Hematopoietic multipotent progenitor cell treated with erythropoietin and hydrocortisone succinate and interleukin-3 and kit ligand, for 4 days (in vitro differentiated cells): ENCODE results near the gene PDE6G.

ENCODE experiments used
- DNase-seq: peaks from one replicate; pipeline ENCODE4 v3.0.0-alpha.2; 2015

The PDE6G gene

DNA sequence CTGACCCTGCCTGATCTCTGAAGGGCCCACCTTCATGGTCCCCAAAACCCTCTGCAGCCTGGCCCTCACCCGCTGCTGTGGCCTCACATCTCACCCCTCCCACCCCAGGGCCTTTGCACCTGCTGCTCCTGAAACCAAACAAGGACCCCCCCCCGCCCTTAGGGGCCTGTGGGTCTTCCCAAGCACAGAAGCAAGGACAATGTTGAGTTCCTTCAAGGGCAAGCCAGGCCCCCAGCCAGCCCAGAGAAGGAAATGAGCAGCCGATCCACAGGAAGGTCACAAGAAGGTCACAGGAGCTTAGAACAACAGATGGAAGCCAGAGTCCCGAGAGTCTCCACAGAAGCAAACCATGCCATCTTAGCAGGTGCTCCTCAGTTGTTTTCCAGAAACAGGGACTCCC is 493 bp upstream of the PDE6G start:
- DNase-seq: peak; percentile 17

- DNase-seq: no peak
Measured at GRCh38 chr17:81655378-81656117, 794 bp downstream of the PDE6G start.

DNA sequence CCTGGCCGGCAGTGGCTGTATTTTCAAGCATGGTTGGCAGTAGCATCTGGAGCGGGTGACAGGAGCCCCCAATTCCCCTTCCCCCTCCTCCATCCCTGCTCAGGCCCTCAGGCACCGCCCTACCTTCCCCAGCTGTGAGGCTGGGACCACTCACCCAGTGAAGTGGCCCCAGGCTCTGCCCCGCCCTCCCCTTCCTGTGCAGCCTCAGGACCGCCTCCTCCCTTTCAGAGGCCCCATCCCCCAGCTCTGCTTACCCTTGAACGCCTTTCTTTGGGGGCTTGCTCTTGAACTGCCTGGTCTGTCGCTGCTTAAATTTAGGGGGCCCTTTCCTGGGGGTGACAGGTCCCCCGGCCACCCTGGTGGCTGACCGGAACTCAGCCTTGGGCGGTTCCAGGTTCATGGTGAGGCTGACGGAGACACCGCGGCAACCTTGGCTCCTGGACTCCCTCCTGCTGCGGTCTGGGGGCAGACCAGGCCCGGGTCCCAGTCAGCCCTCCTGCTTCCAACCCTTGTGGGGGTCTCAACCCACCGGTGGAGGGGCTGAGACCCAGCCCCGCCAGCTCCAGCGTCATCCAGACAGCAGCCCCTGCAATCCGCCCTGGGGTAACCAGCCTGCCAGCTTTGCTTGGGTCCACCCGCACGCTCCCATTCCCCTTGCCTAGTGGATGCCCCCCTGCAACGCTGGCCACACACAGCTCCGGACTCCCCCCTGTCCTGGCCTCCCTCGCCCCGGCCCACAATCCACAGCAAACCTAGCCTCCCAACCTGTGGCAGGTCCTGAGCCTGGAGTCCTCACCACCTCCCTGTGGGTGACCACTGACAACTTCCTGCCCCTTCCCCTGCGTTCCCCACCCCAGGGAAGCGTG is 3.2 kb downstream of the PDE6G start:
- peak; percentile 80 for DNase-seq

- peak; percentile 62 for DNase-seq
Measured at GRCh38 chr17:81651692-81652091, 4.7 kb downstream of the PDE6G start.

- no peak for DNase-seq
Measured at GRCh38 chr17:81650951-81651350, 5.4 kb downstream of the PDE6G start.

- no peak for DNase-seq
Measured at GRCh38 chr17:81648707-81649085, 7.6 kb downstream of the PDE6G start.

DNA sequence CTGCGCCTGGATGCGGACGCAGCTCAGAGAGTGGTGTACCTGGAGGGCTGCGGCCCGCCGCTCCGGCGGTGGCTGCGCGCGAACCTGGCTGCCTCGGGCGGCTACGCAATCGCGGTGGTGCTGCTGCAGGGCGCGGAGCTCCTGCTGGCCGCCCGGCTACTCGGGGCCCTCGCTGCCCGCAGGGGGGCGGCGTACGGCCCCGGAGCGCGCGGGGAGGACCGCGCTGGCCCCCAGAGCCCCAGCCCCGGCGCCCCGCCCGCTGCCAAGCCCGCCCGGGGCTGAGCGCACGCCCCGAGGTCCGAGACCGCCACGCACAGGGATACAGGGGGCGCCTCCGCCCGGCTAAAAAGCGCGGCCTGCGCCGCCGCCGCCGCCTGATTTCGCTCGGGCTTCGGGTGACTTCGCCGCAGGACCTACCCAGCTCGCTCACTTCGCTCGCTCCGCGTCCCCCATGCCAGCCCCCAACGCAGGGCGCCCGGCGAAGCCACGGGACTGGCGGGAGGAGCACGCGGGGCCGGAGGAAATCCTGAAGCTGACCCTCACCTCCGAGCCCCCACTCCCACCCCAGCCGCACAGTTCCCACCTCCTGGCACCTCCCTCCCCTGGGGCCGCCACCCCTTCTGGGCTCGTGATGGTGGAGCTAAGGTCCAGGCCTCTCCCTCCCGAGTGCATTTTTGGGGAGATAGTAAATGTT is 8.2 kb downstream of the PDE6G start:
- DNase-seq: no peak

GRCh38 chr17:81647640-81648012 is 8.7 kb downstream of the PDE6G start:
- no peak for DNase-seq

DNA sequence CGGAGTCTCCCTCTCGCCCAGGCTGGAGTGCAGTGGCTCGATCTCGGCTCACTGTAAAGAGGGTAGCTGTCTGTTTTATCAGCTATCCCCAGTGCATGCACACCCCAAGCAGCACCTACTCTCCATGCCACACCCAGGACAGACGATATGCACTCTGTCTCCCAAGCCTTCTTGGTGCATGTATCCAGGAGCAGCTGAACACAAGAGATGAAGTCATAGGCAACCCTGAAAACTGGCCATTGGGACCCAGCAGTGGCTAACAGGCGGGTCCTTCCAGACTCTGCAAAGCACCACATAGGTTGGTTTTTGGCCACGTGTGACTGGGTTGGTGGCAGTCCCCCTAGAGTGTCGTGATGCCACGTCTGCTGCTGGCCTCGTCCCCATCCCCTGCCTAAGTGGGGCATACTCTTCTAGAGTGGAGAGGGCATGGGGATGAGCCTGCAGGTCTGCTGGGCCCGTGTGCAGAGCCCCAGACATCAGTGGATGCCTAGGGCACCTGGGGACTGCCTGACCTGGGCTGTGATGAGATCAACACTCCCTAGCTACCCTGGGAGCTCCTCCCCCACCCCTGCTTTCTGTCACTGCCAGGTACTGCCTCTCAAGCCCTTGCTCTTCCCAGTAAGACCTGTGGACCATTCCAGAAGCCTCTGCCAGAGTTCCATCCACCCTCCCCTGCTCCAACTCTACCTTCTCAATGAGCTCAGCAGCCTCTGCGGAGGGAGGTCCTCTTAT is 9.3 kb downstream of the PDE6G start:
- peak; percentile 57 for DNase-seq

DNA sequence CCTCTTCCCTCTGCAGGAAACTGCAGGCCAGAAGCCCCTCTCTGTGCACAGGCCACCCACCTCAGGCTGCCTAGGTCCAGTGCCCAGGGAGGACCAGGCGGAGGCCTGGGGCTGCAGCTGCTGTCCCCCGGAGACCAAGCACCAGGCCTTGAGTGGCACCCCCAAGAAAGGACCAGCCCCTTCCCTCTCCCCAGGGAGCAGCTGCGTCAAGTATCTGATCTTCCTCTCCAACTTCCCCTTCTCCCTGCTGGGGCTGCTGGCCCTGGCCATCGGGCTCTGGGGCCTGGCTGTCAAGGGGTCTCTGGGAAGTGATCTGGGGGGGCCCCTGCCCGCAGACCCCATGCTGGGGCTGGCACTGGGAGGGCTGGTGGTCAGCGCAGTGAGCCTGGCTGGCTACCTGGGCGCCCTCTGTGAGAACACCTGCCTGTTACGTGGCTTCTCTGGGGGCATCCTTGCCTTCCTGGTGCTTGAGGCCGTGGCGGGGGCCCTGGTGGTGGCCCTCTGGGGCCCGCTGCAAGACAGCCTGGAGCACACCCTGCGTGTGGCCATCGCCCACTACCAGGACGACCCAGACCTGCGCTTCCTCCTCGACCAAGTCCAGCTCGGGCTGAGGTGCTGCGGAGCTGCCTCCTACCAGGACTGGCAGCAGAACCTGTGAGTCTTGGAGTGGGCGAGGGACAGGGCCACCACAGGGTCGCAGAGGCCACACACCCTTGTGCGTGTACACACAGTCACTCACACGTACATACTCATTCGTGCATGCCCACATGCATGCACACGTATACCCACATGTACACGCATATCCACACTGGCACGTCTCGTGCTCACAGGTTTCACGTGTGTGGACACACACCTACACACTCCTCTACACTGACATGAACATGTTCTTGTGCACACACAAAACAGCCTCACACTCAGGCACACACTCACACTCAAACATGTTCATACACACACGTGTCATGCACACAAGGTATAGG is 11.1 kb downstream of the PDE6G start:
- DNase-seq: no peak

GRCh38 chr17:81644496-81644895 is 11.8 kb downstream of the PDE6G start:
- no peak for DNase-seq

GRCh38 chr17:81641825-81642489 is 14.4 kb downstream of the PDE6G start:
- DNase-seq: no peak

DNA sequence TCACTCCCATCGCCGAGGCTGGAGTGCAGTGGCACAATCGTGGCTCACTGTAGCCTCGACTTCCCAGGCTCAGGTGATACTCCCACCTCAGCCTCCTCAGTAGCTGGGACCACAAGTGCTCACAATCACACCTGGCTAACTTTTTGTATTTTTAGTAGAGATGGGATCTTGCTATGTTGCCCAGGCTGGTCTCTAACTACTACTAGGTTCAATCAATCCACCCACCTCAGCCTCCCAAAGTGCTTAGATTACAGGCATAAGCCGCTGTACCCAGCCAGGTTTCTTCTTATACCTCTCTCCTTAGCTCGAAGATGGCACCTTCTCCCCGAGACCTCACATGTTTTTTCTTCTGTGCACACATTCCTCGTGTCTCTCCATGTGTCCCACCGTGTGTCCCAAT is 16.3 kb downstream of the PDE6G start:
- no peak for DNase-seq

- no peak for DNase-seq
Measured at GRCh38 chr17:81638683-81639082, 17.7 kb downstream of the PDE6G start.

- peak; percentile 92 for DNase-seq
Measured at GRCh38 chr17:81636505-81637288, 19.6 kb downstream of the PDE6G start, which contains the start of the genes NPLOC4 and TSPAN10. Gene NPLOC4, minus strand, starts transcription at chr17:81637112. Its CDS starts 182 bp downstream, at chr17:81636930. Gene TSPAN10, plus strand, starts transcription at chr17:81637196. Its CDS starts 5,217 bp downstream, at chr17:81642413.

DNA sequence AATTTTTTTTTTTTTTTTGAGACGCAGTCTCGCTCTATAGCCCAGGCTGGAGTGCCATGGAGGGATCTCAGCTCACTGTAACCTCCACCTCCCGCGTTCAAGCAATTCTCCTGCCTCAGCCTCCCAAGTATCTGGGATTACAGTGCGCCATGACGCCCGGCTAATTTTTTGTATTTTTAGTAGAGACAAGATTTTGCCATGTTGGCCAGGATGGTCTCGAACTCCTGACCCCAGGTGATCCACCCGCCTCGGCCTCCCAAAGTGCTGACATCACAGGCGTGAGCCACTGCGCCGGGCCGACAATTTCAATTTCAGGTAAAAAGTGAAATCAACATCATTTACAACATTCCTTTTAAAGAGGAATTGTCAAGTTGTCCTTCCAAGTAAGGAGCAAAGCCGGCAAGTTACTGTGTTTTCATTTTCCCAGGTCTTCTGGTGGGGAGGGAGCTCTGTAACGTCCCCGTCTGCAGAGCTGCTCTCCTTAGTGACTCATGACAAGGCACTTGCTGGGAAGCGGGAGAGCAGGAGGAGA is 20.3 kb downstream of the PDE6G start:
- peak; percentile 49 for DNase-seq

DNA sequence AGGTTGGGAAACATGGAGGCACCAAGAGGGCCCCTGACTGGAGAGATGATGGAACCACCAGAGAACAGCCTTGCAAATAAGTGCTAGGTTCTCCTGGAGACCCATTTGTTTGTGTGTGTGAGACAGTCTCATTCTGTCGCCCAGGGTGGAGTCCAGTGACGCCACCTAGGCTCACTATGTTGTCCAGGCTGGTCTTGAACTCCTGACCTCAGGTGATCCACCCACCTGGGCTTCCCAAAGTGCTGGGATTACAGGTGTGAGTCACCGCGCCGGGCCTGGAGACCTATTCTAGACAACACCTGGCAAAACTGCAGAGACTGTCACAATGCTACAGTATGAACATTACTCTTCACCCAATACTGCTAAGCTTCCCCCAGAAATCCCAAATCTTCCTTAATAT is 20.9 kb downstream of the PDE6G start:
- no peak for DNase-seq

DNA sequence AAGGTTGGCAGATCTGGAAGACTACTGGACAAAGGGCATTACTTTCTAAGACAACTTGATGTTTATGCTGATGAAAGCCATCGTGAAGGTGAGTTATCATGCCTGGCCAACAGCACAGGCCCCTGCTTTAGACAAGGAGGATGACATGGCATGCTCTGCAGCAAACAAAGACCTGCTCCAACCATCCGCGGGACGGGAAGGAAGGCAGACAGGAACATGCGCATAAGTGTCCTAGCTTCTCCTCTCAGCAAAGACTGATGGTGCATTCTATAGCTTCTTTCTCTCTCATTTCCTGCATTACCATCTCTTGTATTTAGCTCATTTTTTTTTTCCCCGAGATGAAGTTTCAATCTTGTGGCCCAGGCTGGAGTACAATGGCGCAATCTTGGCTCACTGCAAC is 24.9 kb downstream of the PDE6G start:
- DNase-seq: no peak

- no peak for DNase-seq
Measured at GRCh38 chr17:81630274-81630673, 26.1 kb downstream of the PDE6G start.
